Neural cell (in vitro differentiated cells): ENCODE results near the gene DUXB. TPM values are rescaled to one million over a fixed set of nuclear protein-coding genes. Genes with fewer than 3 reads are reported as not detected.

Experiments used
- H2AFZ ChIP-seq: fragments of 200-600, 300-800 bp; sonication (generic), shearing (Covaris generic); 2 replicates; pipeline ENCODE4 v1.6.0; 2014; ENCODE audit warnings: low read depth, mild to moderate bottlenecking, antibody characterized with exemption, low read length, moderate library complexity
- H3F3A ChIP-seq: fragments of 200-600 bp; shearing (Covaris generic); 2 replicates; pipeline ENCODE4 v1.6.1; 2016; ENCODE audit warnings: mild to moderate bottlenecking, moderate library complexity, mixed read lengths, antibody characterized with exemption, low read length; ENCODE audit not compliant: insufficient read depth, poor library complexity, severe bottlenecking
- H3K27ac ChIP-seq: fragments of 200-600, 300-800 bp; sonication (generic), shearing (Covaris generic); 2 replicates; pipeline ENCODE4 v1.5.1; 2014; ENCODE audit warnings: mild to moderate bottlenecking, low read length, moderate library complexity
- H3K27me3 ChIP-seq: fragments of 300-800, 200-600 bp; sonication (generic), shearing (Covaris generic); 2 replicates; pipeline ENCODE4 v1.6.0; 2014; ENCODE audit warnings: mild to moderate bottlenecking, low read depth, low read length, moderate library complexity; ENCODE audit not compliant: insufficient read depth
- H3K36me3 ChIP-seq: fragments of 300-800, 200-600 bp; sonication (generic), shearing (Covaris generic); 2 replicates; pipeline ENCODE4 v1.5.1; 2014; ENCODE audit warnings: mild to moderate bottlenecking, antibody characterized with exemption, low read length, moderate library complexity; ENCODE audit not compliant: insufficient read depth
- H3K4me2 ChIP-seq: fragments of 300-800, 200-600 bp; sonication (generic), shearing (Covaris generic); 2 replicates; pipeline ENCODE4 v1.6.0; 2014; ENCODE audit warnings: mild to moderate bottlenecking, low read length
- H3K4me3 ChIP-seq: fragments of 300-800, 200-600 bp; sonication (generic), shearing (Covaris generic); 2 replicates; pipeline ENCODE4 v1.5.1; 2014; ENCODE audit warnings: mild to moderate bottlenecking, low read length, moderate library complexity
- H3K79me2 ChIP-seq: fragments of 200-600 bp; shearing (Covaris generic); replicated peaks from 2 replicates; pipeline ENCODE4 v1.6.0; 2014; ENCODE audit warnings: mild to moderate bottlenecking, low read length, moderate library complexity; ENCODE audit not compliant: insufficient read depth
- H3K9ac ChIP-seq: fragments of 300-800, 200-600 bp; sonication (generic), shearing (Covaris generic); 2 replicates; pipeline ENCODE4 v1.6.1; 2016; ENCODE audit warnings: mild to moderate bottlenecking, low read length, mixed read lengths
- H3K9me2 ChIP-seq: fragments of 200-600 bp; shearing (Covaris generic); 2 replicates; pipeline ENCODE4 v1.6.1; 2016; ENCODE audit warnings: mild to moderate bottlenecking, low read length, mixed read lengths; ENCODE audit not compliant: insufficient read depth
- H3K9me3 ChIP-seq: fragments of 200-600, 300-800 bp; sonication (generic), shearing (Covaris generic); 2 replicates; pipeline ENCODE4 v1.6.1; 2016; ENCODE audit warnings: mild to moderate bottlenecking, mixed run types, low read length, moderate library complexity, mixed read lengths
- H4K20me1 ChIP-seq: fragments of 200-600 bp; shearing (Covaris generic); 2 replicates; pipeline ENCODE4 v1.6.1; 2016; ENCODE audit warnings: mild to moderate bottlenecking, mixed run types; ENCODE audit not compliant: insufficient read depth
- EP300 ChIP-seq: fragments of 450-650 bp; conservative IDR thresholded peaks from 2 replicates; pipeline ENCODE4 v1.6.1; 2014; ENCODE audit warnings: antibody characterized with exemption, mild to moderate bottlenecking, moderate library complexity; ENCODE audit not compliant: poor library complexity, severe bottlenecking
- EZH2 ChIP-seq: fragments of 200-600, 300-800 bp; shearing (Covaris generic), sonication (generic); IDR thresholded peaks from 2 replicates; pipeline ENCODE4 v1.6.1; 2014; ENCODE audit warnings: antibody characterized with exemption, low read length, borderline replicate concordance, mild to moderate bottlenecking; ENCODE audit not compliant: insufficient read depth, poor library complexity, severe bottlenecking
- MXI1 ChIP-seq: fragments of 450-650 bp; conservative IDR thresholded peaks from 2 replicates; pipeline ENCODE4 v1.6.1; 2014; ENCODE audit warnings: antibody characterized with exemption, mild to moderate bottlenecking; ENCODE audit not compliant: poor library complexity, severe bottlenecking
- POLR2AphosphoS5 ChIP-seq: IDR thresholded peaks from 2 replicates; pipeline ENCODE4 v1.6.1; 2012
- RAD21 ChIP-seq: fragments of 450-650 bp; conservative IDR thresholded peaks from 2 replicates; pipeline ENCODE4 v1.6.1; 2014; ENCODE audit warnings: antibody characterized with exemption, mild to moderate bottlenecking, moderate library complexity
- REST ChIP-seq: IDR thresholded peaks from 2 replicates; pipeline ENCODE4 v1.6.1; 2012; ENCODE audit warnings: borderline replicate concordance
- SMC3 ChIP-seq: fragments of 450-650 bp; conservative IDR thresholded peaks from 2 replicates; pipeline ENCODE4 v1.6.1; 2014; ENCODE audit warnings: antibody characterized with exemption, mild to moderate bottlenecking, moderate library complexity; ENCODE audit not compliant: poor library complexity
- TAF1 ChIP-seq: IDR thresholded peaks from 2 replicates; pipeline ENCODE4 v1.6.1; 2012; ENCODE audit warnings: low read depth
- polyA plus RNA-seq: library from polyadenylated mRNA; depleted of rRNA; stranded (reverse); fragments of >200 nt; gene quantifications from 2 replicates; pipeline ENCODE4 v1.2.3, GENCODE V29; 2014
- TF ChIP-seq, protein P1 (sequence below): fragments of 450-650 bp; IDR thresholded peaks from 2 replicates; pipeline ENCODE4 v1.5.1; 2014; ENCODE audit warnings: antibody characterized with exemption, mild to moderate bottlenecking, moderate library complexity; ENCODE audit not compliant: poor library complexity, severe bottlenecking

DUXB gene
- polyA plus RNA-seq, 1 donor from 2014 or later = not detected

GRCh38 chr16:75745823-75746222 is 44.6 kb upstream of the DUXB start:
- H3K36me3 ChIP-seq = no peaks in the 10 kb centered on the region
- H3K9me2 ChIP-seq = no peaks in the 10 kb centered on the region
- no peaks in the 10 kb centered on the region for H3K9me3 ChIP-seq
- H3K4me2 ChIP-seq = no peak overlapping the region
- TF ChIP-seq TAF1 (no peak), EZH2 (no peak), REST (no peak), MXI1 (no peak), RAD21 (no peak), POLR2AphosphoS5 (no peak), SMC3 (no peak), EP300 (no peak)
- TF ChIP-seq, protein P1, sequence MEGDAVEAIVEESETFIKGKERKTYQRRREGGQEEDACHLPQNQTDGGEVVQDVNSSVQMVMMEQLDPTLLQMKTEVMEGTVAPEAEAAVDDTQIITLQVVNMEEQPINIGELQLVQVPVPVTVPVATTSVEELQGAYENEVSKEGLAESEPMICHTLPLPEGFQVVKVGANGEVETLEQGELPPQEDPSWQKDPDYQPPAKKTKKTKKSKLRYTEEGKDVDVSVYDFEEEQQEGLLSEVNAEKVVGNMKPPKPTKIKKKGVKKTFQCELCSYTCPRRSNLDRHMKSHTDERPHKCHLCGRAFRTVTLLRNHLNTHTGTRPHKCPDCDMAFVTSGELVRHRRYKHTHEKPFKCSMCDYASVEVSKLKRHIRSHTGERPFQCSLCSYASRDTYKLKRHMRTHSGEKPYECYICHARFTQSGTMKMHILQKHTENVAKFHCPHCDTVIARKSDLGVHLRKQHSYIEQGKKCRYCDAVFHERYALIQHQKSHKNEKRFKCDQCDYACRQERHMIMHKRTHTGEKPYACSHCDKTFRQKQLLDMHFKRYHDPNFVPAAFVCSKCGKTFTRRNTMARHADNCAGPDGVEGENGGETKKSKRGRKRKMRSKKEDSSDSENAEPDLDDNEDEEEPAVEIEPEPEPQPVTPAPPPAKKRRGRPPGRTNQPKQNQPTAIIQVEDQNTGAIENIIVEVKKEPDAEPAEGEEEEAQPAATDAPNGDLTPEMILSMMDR = no peak
- H3F3A ChIP-seq = no peaks in the 10 kb centered on the region
- H3K4me3 ChIP-seq = no peak overlapping the region
- no peak overlapping the region for H3K9ac ChIP-seq
- no peak overlapping the region for H2AFZ ChIP-seq
- H3K27me3 ChIP-seq = no peaks in the 10 kb centered on the region
- no peak overlapping the region for H3K27ac ChIP-seq
- no peaks in the 10 kb centered on the region for H3K79me2 ChIP-seq
- H4K20me1 ChIP-seq = no peaks in the 10 kb centered on the region

DNA sequence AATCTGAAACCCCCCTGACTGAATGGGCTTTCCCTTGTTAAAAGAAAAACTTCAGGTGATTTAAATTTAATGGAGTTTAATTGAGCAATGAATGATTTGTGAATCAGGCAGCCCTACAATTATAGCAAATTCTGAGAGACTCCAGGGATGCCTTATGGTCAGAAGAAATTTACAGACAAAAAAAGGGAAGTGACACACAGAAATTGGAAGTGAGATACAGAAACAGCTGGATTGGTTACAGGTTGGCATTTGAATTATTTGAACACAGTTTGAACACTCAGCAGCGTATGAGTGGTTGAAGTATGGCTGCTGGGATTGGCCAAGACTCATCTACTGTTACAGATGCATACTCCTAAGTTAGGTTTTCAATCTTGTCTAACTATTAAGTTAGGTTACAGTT is 44.0 kb upstream of the DUXB start:
- Histone ChIP-seq H3K79me2 (no peaks in the 10 kb centered on the region), H3K4me3 (no peak overlapping the region), H2AFZ (no peak overlapping the region), H4K20me1 (no peaks in the 10 kb centered on the region), H3K9me2 (no peaks in the 10 kb centered on the region), H3K27me3 (no peaks in the 10 kb centered on the region), H3K9me3 (no peaks in the 10 kb centered on the region), H3K9ac (no peak overlapping the region), H3F3A (no peaks in the 10 kb centered on the region), H3K4me2 (no peak overlapping the region), H3K36me3 (no peaks in the 10 kb centered on the region), H3K27ac (no peak overlapping the region)
- TF ChIP-seq RAD21 (no peak), EZH2 (no peak), TAF1 (no peak)
- TF ChIP-seq, protein P1 = no peak
